Activated CD8-positive, alpha-beta memory T cell treated with anti-CD3 and anti-CD28 coated beads, Interleukin-2, amount 50 U/mL, for 1 hour (primary cell): ENCODE data around the gene MAF.

Experiments used
- DNase-seq: peaks from one replicate; pipeline ENCODE4 v3.0.0-alpha.2; 2020; ENCODE audit errors: extremely low read depth

Gene MAF

DNA sequence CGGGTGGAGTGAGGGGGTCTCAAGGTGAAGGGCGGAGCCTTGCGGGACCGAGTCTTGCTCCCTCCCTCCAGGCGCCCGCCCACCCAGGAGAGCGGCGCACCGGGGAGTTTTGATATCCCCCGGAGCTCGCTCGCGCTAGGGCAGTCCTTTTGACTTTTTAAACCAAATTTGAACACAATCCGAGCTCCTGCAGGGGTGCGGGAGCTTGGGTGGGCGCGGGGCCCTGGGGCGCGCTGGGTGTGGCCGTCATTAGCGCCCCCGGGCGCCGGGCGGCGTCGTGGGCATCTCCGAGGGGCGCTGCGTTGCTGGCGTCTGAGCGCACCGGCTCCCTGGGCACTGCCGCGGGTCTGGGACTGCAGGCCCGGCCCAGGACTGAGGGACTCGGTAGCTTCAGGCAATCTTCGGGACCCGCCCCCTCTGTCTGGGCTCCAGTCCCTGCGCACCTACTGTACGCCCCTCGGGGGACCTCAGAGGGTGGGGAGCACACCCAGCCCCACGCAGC, 10.9 kb downstream of the MAF start:
- DNase-seq: no peak

DNA sequence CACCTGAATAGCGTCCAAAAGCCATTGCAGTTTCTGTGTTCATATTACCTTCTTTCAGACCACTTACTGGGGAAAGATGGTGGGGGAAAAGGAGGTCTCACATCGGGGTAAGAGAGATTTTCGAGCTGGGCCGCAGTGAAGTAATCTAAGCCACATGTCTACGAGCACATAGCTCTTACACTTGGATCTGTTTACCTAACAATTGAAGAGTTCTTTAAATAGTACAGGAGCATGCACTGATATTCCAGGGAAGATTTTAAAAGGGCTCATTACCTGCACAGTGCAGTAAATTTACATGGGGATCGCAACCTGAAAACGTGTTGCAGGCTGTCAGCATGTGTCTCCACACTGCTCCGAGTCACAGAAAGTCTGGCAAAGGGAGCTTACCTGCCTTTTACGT, 12.6 kb downstream of the MAF start:
- no peak for DNase-seq

DNA sequence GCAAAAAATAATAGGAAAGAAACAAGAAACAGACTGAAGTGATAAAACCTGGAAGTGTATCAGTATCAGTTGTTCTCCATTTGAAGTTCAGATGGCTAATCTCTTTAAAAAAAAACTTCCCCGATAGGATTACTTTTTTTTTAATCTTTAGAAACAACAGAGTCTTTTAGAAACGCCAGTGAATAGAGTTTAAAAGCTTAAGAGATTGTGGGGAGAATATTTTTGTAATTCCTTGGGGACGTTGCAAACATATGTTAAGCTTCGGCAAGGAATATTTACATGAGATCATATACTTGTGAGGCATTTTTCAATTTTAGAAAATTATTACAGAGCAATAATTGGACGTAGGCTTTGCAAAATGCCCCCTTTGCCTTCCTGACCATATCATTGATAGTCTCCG, 13.2 kb downstream of the MAF start:
- no peak for DNase-seq

DNA sequence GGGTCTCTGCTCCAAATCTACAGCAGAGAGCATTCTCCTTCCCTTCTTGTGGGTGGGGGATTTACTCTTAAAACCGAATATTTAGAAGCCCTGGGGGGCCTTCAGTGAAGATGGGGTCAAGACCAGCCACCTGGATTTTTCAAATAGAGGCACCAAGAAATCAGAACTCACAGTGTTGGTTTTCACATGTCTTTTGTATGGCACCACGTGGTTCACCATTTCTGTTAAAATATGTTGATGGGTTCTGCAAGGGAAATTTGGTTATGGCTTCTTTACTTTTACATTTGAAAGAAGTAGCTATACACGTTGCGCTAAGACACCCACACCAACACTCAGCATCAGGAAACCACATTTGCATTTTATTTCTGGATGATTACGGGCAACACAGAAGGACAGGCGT, 17.7 kb downstream of the MAF start:
- DNase-seq: no peak

DNA sequence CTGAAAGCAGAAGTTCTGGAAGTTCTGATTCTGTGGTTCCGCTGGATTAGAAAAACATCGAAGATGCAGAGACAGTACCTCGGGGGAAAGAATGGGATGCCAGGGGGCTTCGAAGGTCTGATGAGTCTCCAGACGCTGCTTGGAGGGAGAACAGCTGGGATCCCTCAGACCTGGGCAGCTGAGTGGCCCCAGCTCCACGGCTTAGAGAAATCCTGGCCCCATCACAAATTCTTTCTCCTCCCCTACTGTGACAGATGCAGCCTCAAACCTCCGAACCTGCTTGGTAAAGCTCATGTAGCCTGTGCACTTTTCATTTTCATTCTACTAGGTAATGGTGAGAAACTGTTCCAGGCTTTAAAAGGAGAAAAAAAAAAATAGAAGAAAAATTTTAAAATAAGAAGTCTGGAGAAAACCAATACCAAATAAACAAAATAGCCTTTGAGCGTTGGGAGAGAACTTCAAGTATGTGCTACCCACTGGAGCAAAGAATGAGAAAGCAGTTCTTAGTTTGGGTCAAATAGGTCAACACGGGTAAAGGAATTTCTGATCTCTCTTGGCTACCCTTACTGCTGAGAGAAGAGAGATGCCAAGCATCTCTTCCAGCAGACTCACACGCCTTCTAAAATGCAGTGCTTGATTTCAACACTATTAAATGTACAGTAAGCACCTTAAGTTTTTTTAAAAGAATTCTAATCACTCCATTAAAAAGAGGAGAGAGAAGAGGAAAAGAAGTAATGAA, 19.9 kb downstream of the MAF start:
- DNase-seq: no peak

DNA sequence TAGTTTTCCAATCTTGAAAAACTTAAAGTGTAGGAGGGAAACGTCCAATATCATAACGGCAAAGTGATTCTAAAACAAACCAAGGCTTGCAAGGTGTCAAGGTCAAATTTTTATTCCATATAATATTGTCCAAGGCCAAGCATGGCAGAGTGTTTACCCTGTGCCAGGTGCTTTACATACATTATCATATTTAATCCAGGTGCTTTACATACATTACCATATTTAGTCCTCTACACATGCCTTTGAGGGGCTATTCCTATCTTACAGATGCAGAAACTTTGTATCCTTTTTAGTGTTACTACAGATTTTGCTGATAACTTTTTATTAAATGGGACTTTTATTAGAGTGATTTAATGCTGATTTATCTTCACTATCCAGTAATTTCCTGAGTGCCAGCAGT, 23.9 kb downstream of the MAF start:
- DNase-seq: no peak

- no peak for DNase-seq
These were observed 26.7 kb downstream of the MAF start for GRCh38 chr16:79573884-79574283.

DNA sequence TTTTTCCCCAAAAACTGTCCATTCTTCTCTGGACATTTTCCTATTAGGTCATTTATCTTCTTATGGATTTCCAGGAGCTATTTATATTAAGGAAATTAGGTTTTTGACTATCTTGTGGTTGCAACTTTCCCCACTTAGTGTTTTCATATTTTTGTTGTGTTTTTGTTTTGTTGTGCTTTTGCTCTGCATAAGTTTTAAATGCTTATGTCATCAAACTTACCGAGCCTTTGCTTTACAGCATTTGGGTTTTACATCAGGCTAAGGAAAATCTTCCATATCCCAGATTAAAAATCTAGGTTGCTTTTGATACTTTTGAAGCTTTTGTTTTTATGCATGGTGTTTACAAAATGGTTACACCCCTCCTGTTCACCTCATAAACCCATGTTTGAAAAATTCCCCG, 27.5 kb downstream of the MAF start:
- DNase-seq: no peak

GRCh38 chr16:79571903-79572535, 28.5 kb downstream of the MAF start:
- no peak for DNase-seq

DNA sequence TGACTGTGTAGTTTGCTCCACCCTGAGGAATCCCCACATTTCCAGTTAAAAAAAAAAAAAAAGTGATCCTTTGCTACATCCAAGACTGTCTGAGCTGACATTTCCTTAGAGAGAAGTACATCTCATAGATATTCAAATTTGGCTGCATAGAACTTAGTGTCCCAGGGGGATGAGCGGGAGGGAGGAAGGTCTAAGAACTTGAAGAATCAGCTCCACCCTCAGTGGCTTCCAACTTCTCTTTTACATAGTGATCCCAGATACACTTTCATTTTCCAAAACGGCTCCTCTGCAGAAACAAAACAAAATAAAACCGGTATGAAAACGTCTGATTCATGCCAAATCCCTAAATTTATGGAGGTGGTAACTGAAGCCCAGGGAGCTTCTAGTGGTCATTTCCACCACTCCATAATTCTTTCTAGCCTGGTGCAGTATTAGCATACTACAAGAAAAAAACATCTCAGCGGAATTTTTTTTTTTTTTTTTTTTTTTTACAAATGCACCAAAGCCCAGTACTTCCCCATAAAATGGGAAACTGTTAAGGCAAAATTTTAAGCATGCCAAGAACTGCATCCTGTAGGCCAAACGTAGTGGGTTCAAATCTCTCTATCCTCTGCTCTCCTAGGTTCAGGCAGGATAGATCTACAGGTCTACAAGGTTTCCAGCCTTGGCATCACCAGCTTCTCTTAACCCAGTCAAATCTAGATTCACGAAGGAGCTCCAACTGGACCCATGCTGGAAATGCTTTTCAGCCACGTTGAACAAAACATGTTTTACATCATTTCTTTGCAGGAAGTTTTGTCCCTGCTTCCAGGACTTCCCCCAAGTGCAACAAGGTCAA, 29.3 kb downstream of the MAF start:
- no peak for DNase-seq

GRCh38 chr16:79564671-79565107, 35.8 kb downstream of the MAF start:
- DNase-seq: no peak

DNA sequence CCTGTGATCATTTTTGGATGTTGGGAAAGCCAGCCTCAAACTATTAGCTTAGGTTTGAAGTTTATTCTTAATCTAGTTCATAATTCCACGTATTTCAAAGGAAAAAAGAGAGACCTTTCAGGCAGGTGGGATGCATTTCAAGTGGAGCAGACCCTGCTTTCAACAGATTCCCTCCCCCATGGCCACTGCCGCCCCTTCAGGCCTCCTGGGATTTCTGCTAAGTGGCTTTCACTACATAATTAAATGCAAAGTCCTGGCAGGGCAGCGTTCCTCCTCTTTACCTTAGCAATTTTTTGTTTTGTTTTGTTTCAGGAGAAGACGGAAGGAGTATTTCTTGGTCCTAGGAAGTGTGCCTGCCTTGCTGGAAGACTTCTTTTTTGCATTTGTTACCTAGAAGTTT, 36.6 kb downstream of the MAF start:
- no peak for DNase-seq

DNA sequence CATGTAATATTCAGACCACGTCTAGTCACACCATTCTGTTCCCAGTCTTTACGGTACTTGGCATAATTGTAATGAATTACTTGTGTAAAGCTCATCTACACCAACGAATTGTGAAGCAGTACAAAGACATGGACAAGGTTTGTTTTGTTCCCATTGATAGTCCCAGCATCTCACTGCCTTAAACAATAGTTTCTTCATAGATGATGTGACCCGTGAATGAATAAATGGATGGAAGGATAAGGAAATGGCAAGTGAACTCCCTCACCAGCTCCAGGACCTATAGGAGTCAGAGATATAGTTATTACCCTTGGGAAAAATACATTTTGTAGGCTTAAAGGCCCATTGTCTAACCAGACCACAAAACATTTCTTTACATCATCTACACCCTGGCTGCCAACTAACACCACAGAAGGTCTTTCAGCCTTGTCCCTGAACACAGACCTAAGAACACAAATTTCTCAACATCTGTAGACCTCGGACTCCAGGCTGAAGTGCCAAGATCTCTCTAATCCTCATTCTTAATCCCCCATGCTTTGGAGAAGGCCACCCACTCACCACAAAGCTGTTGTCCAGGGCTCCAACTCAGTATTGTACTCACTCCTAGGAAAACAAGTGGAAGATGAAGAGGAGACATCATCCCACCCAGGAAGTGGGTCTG, 38.2 kb downstream of the MAF start:
- no peak for DNase-seq

GRCh38 chr16:79561729-79562128, 38.8 kb downstream of the MAF start:
- DNase-seq: no peak

DNA sequence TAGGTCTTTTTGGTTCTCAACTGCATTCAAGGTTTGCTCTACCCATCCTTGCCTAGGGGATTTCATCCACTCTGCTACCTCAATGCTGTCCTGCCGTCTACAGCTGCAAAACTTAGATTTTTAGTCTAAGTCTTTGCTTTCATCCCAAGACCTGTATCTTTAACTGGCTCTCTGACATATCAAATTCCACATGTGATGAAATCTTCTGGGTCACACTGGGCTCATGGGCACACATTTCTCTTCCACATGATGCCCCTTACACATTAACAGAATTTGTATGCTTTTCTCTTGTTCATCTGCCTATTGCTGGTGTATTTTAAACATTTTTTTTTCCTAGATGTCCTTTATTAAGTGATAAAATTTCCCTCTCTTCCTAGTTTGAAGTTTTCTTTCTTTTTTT, 39.6 kb downstream of the MAF start:
- no peak for DNase-seq

DNA sequence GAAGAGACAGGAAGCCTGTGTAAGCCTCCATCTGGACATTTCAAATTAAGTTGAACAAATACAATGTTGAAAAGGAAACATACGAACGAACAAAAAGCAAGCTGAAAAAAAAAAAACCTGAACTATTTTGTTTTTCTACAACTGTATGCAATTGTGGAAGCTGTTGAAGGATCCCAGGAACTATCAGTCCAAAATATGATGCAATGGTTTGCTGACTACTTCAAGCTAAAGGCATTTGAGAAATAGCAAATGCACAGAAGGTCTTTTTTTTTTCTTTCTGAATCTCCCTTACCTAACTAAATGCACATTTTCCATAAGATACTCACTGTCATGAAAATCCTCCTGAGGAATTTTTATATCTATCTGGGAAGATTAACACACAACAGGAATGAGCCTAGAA, 40.2 kb downstream of the MAF start:
- no peak for DNase-seq

DNA sequence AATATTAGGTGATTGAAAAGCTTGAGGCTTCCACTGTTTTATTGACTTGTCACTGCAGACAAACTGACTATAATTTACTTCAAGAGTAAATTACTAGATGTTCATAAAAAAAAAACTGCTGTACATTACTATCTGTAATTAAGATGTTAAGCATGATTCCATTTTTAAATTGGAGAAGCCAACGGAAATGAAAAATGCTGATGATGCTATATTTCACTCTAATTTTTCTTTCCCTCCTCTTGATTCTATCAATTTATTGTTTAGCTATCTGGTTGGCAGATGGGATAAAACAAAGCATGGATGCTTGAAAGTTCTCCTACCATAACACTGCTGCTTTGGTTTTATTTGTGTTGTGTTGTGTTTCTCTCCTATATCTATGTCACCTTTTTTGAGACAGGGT, 41.0 kb downstream of the MAF start:
- DNase-seq: no peak

DNA sequence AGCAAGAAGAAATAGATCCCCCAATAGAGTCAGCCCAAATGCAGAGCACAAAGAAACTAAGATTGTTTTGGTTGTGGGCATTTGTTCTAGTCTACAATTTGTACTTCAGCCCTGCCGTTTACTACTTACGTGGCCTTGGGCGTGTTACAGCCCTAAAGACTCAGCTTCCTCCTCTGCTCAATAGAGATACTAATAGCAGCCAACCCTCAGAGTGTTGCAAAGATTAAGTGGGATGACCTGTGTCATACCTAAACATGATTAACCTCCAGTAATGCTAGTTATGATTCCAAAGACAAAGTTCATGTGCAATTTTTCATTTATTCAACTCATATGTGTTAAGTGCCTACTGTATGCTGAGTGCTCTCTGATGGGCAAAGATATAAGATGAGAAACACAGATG, 43.1 kb downstream of the MAF start:
- DNase-seq: no peak

GRCh38 chr16:79554912-79555311, 45.6 kb downstream of the MAF start:
- no peak for DNase-seq

DNA sequence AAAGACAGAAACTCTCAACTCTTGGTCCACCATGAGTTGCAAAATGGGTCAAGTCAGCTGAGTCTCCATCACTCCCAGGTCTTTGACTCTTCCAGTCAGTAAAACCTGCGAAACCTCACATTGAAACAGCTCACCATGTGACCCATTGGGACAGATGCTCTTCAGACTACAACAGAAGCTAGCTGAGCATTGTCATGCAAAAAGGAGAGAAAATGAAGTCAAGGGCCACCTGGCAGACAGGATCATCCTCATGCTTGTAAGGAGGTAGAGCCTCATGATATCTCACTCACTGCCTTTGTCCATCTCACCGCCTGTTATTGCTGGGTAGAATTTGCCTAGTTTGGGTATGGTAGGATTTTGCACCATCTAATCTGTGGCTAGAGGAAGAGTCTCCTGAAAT, 50.2 kb downstream of the MAF start:
- no peak for DNase-seq

GRCh38 chr16:79547085-79547484, 53.5 kb downstream of the MAF start:
- no peak for DNase-seq
